GM12891 (cell line): ENCODE data around the gene EIF1.

Experiments used
- POLR2A ChIP-seq: IDR thresholded peaks from 2 replicates; pipeline ENCODE4 v1.6.1; 2011; ENCODE audit warnings: low read depth, low read length, control low read depth
- SPI1 ChIP-seq: IDR thresholded peaks from 2 replicates; pipeline ENCODE4 v1.6.1; 2011; ENCODE audit warnings: low read depth, low read length, control low read depth

DNA sequence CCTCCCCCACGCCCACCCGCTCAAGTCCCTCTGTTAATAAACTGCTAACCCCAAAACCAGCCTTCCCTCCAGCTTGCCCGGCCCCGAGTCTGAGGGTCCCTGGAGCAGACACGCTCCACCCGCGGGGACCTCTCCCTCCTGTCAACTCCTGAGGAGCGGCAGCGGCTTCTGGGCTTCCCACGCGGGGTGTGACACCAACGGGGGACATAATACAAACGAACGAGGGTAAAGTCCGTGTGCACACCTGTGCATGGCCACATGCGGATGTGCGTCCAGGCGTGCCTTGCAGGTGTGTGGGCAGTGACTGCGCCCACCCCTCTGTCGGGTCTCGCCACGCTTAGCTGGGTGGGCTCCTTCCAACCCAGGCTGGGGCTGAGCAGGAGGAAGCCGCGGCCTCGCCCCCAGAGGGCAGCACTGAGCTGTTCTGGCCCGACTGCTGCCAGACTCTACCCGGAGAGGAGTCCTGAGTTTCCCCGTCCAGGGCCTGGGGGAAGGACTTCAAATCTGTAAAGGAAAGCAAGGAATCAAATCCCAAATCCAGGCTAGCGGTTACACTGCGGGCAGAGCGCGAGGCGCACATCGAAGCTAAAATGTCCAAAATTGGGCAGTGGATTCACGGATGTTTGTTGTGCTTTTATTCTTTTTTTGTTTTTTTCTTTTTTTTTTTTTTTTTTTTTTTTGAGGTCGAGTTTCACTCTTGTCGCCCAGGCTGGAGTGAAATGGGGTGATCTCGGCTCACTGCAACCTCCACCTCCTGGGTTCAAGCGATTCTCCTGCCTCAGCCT lies 40.1 kb upstream of the EIF1 start:
- TF ChIP-seq SPI1, result no peak
- TF ChIP-seq POLR2A, result no peak
